GM21528 (cell line): Measurements from ENCODE around the gene POLR2E.
A peak's percentile ranks its signal among the peaks of the same experiment; 100 is the strongest.

ENCODE experiments used
- ATAC-seq: cut with Tn5 transposase; IDR thresholded peaks from one replicate; pipeline ENCODE4 v1.9.1; 2021; ENCODE audit warnings: mild to moderate bottlenecking, moderate library complexity; ENCODE audit not compliant: unreplicated experiment, low FRiP score

POLR2E gene

GRCh38 chr19:1082928-1083816 is 12.0 kb downstream of the POLR2E start:
- ATAC-seq: no peak

GRCh38 chr19:1082165-1082927 is 12.8 kb downstream of the POLR2E start:
- ATAC-seq: no peak

- ATAC-seq: no peak
Measured at GRCh38 chr19:1081301-1082164, 13.6 kb downstream of the POLR2E start.

GRCh38 chr19:1080360-1081161 is 14.6 kb downstream of the POLR2E start:
- no peak for ATAC-seq

- ATAC-seq: no peak
Measured at GRCh38 chr19:1079566-1080111, 15.5 kb downstream of the POLR2E start.

GRCh38 chr19:1076951-1077350 is 18.2 kb downstream of the POLR2E start:
- peak; percentile 43 for ATAC-seq

- no peak for ATAC-seq
Measured at GRCh38 chr19:1076046-1076386, 19.2 kb downstream of the POLR2E start.

- ATAC-seq: peak; percentile 30
Measured at GRCh38 chr19:1074544-1075283, 20.5 kb downstream of the POLR2E start.

- no peak for ATAC-seq
Measured at GRCh38 chr19:1073956-1074517, 21.1 kb downstream of the POLR2E start.

GRCh38 chr19:1073063-1073955 is 21.9 kb downstream of the POLR2E start:
- no peak for ATAC-seq

GRCh38 chr19:1072371-1073015 is 22.7 kb downstream of the POLR2E start:
- no peak for ATAC-seq

- no peak for ATAC-seq
Measured at GRCh38 chr19:1070931-1071791, 24.0 kb downstream of the POLR2E start.

GRCh38 chr19:1070576-1070930 is 24.6 kb downstream of the POLR2E start:
- no peak for ATAC-seq

GRCh38 chr19:1069009-1069779 is 26.0 kb downstream of the POLR2E start:
- ATAC-seq: no peak
